Neural progenitor cell (in vitro differentiated cells): ENCODE measurements around the gene SRPK3. TPM values are rescaled to one million over a fixed set of nuclear protein-coding genes. Genes with fewer than 3 reads are reported as not detected.

Experiments used
- DNase-seq: peaks from one replicate; pipeline ENCODE4 v3.0.0-alpha.2; 2016; ENCODE audit warnings: low spot score
- H2AFZ ChIP-seq: fragments of 200-600 bp; sonication (generic); replicated peaks from 2 replicates; pipeline ENCODE4 v1.6.1; 2016; ENCODE audit warnings: antibody characterized with exemption
- H3F3A ChIP-seq: fragments of 200-600 bp; sonication (generic); 2 replicates; pipeline ENCODE4 v1.6.1; 2016; ENCODE audit warnings: antibody characterized with exemption, low read depth
- H3K27ac ChIP-seq: fragments of 200-600 bp; sonication (generic); 2 replicates; pipeline ENCODE4 v1.5.1; 2016; ENCODE audit warnings: mild to moderate bottlenecking
- H3K27me3 ChIP-seq: fragments of 200-600 bp; sonication (generic); 2 replicates; pipeline ENCODE4 v1.6.1; 2016; ENCODE audit warnings: mild to moderate bottlenecking, moderate library complexity
- H3K36me3 ChIP-seq: fragments of 200-600 bp; sonication (generic); 2 replicates; pipeline ENCODE4 v1.5.1; 2016
- H3K4me1 ChIP-seq: fragments of 200-600 bp; sonication (generic); 2 replicates; pipeline ENCODE4 v1.6.1; 2016; ENCODE audit warnings: mixed run types
- H3K4me2 ChIP-seq: fragments of 200-600 bp; sonication (generic); 2 replicates; pipeline ENCODE4 v1.6.1; 2016
- H3K4me3 ChIP-seq: fragments of 200-600 bp; sonication (generic); 2 replicates; pipeline ENCODE4 v1.5.1; 2016
- H3K79me2 ChIP-seq: fragments of 200-600 bp; sonication (generic); 2 replicates; pipeline ENCODE4 v1.6.1; 2016; ENCODE audit warnings: low read depth
- H3K9ac ChIP-seq: fragments of 200-600 bp; sonication (generic); 2 replicates; pipeline ENCODE4 v1.6.1; 2016
- H3K9me3 ChIP-seq: fragments of 200-600 bp; sonication (generic); 2 replicates; pipeline ENCODE4 v1.5.1; 2016; ENCODE audit warnings: low read depth
- H4K20me1 ChIP-seq: fragments of 200-600 bp; sonication (generic); 2 replicates; pipeline ENCODE4 v1.6.1; 2016; ENCODE audit warnings: low read depth
- H3K27ac Mint-ChIP-seq: 3 replicates; pipeline ENCODE4 v1.8.0; 2021; ENCODE audit warnings: mixed read lengths
- H3K27me3 Mint-ChIP-seq: 2 replicates; pipeline ENCODE4 v1.8.0; 2022; ENCODE audit warnings: low read depth, mild to moderate bottlenecking, inconsistent platforms, moderate library complexity, mixed read lengths; ENCODE audit not compliant: insufficient read depth
- H3K36me3 Mint-ChIP-seq: 3 replicates; pipeline ENCODE4 v1.8.0; 2021; ENCODE audit warnings: mixed read lengths
- H3K4me1 Mint-ChIP-seq: 3 replicates; pipeline ENCODE4 v1.8.0; 2021; ENCODE audit warnings: mixed read lengths
- H3K4me3 Mint-ChIP-seq: 3 replicates; pipeline ENCODE4 v1.8.0; 2021; ENCODE audit warnings: mild to moderate bottlenecking, moderate library complexity, mixed read lengths
- H3K9me3 Mint-ChIP-seq: 3 replicates; pipeline ENCODE4 v1.8.0; 2020; ENCODE audit warnings: mixed read lengths
- CTCF ChIP-seq: fragments of 200-600 bp; sonication (generic); IDR thresholded peaks from 2 replicates; pipeline ENCODE4 v1.5.1; 2017; ENCODE audit warnings: antibody characterized with exemption, mild to moderate bottlenecking
- EZH2 ChIP-seq: fragments of 200-600 bp; sonication (generic); IDR thresholded peaks from 2 replicates; pipeline ENCODE4 v1.6.1; 2017; ENCODE audit warnings: antibody characterized with exemption, mild to moderate bottlenecking, moderate library complexity
- EZH2phosphoT487 ChIP-seq: fragments of 200-600 bp; sonication (generic); IDR thresholded peaks from 2 replicates; pipeline ENCODE4 v1.6.1; 2017; ENCODE audit warnings: antibody characterized with exemption
- total RNA-seq: library from RNA; depleted of rRNA; stranded (reverse); fragments of >200 nt; gene quantifications from 2 replicates; pipeline ENCODE4 v1.2.3, GENCODE V29; 2015; ENCODE audit warnings: low replicate concordance

The SRPK3 gene
- total RNA-seq, 1 donor from 2014 or later: not detected

GRCh38 chrX:153831429-153832150 is 50.7 kb downstream of the SRPK3 start:
- Histone ChIP-seq H3K9me3 (no peaks in the 10 kb centered on the region), H3K27ac (no peak overlapping the region), H3K79me2 (no peaks in the 10 kb centered on the region), H2AFZ (no peak overlapping the region), H4K20me1 (peaks cover 8% of the 10 kb centered on the region), H3K27me3 (peaks cover 60% of the 10 kb centered on the region), H3K9ac (no peak overlapping the region), H3K36me3 (no peaks in the 10 kb centered on the region), H3K4me1 (no peaks in the 10 kb centered on the region), H3K4me2 (peak overlapping the region; percentile 72), H3F3A (peaks cover 16% of the 10 kb centered on the region), H3K4me3 (peak overlapping the region; percentile 31)
- no peak for TF ChIP-seq EZH2phosphoT487
- TF ChIP-seq CTCF: no peak
- no peak for TF ChIP-seq EZH2
- peak overlapping the region; percentile 78 for H3K4me3 Mint-ChIP-seq
- peaks cover 29% of the 10 kb centered on the region for H3K9me3 Mint-ChIP-seq
- H3K36me3 Mint-ChIP-seq: peaks cover 5% of the 10 kb centered on the region
- DNase-seq: no peak
- peaks cover 10% of the 10 kb centered on the region for H3K27me3 Mint-ChIP-seq
- H3K27ac Mint-ChIP-seq: no peak overlapping the region
- peaks cover 4% of the 10 kb centered on the region for H3K4me1 Mint-ChIP-seq

- Histone ChIP-seq H2AFZ (no peak overlapping the region), H4K20me1 (peaks cover 8% of the 10 kb centered on the region), H3K4me1 (no peaks in the 10 kb centered on the region), H3K27me3 (peaks cover 49% of the 10 kb centered on the region), H3K4me3 (no peak overlapping the region), H3K9me3 (no peaks in the 10 kb centered on the region), H3K4me2 (no peak overlapping the region), H3K9ac (no peak overlapping the region), H3K27ac (no peak overlapping the region), H3F3A (peaks cover 15% of the 10 kb centered on the region), H3K36me3 (no peaks in the 10 kb centered on the region), H3K79me2 (no peaks in the 10 kb centered on the region)
- Mint-ChIP-seq H3K36me3 (peaks cover under 1% of the 10 kb centered on the region), H3K27ac (no peak overlapping the region), H3K9me3 (peaks cover 28% of the 10 kb centered on the region), H3K4me1 (peaks cover under 1% of the 10 kb centered on the region), H3K4me3 (no peak overlapping the region), H3K27me3 (peaks cover 6% of the 10 kb centered on the region)
- peak; percentile 37 for DNase-seq
- TF ChIP-seq EZH2phosphoT487: no peak
- no peak for TF ChIP-seq CTCF
- TF ChIP-seq EZH2: no peak
Observed at GRCh38 chrX:153832728-153833127, 51.9 kb downstream of the SRPK3 start.

Other genes starting within 250 kb of the SRPK3 start
- 15.2 and 22.2 TPM in 2 replicates for gene CCNQ, start 181.9 kb upstream of the SRPK3 start, total RNA-seq
- 0.21 and 2.0 TPM in 2 replicates for gene DUSP9, start 133.8 kb upstream of the SRPK3 start, total RNA-seq
- gene PNCK, start 107.2 kb upstream of the SRPK3 start, total RNA-seq: 19.7 and 53.5 TPM in 2 replicates
- gene SLC6A8, start 93.1 kb upstream of the SRPK3 start, total RNA-seq: 94.1 and 191 TPM in 2 replicates
- gene BCAP31, start 56.7 kb upstream of the SRPK3 start, total RNA-seq: 52.5 and 68.7 TPM in 2 replicates
- 0.79 and 5.0 TPM in 2 replicates for gene ABCD1, start 56.2 kb upstream of the SRPK3 start, total RNA-seq
- gene PLXNB3, start 16.8 kb upstream of the SRPK3 start, total RNA-seq: 0.25 and 0.71 TPM in 2 replicates
- gene IDH3G, start 13.3 kb downstream of the SRPK3 start, total RNA-seq: 40.3 and 50.6 TPM in 2 replicates
- gene SSR4, start 13.6 kb downstream of the SRPK3 start, total RNA-seq: 58.4 and 112 TPM in 2 replicates
- 1.9 and 5.2 TPM in 2 replicates for gene PDZD4, start 49.5 kb downstream of the SRPK3 start, total RNA-seq
- 0.49 and 1.7 TPM in 2 replicates for gene L1CAM, start 105.1 kb downstream of the SRPK3 start, total RNA-seq
- gene AVPR2, start 123.6 kb downstream of the SRPK3 start, total RNA-seq: not detected in 2 replicates
- gene ARHGAP4, start 145.2 kb downstream of the SRPK3 start, total RNA-seq: 5.1 and 17.9 TPM in 2 replicates
- gene NAA10, start 154.0 kb downstream of the SRPK3 start, total RNA-seq: 55.5 and 113 TPM in 2 replicates
- gene RENBP, start 163.6 kb downstream of the SRPK3 start, total RNA-seq: 5.4 and 9.3 TPM in 2 replicates
- 20.7 and 57.7 TPM in 2 replicates for gene HCFC1, start 190.8 kb downstream of the SRPK3 start, total RNA-seq
- gene TMEM187, start 191.7 kb downstream of the SRPK3 start, total RNA-seq: 2.4 and 6.8 TPM in 2 replicates
- gene IRAK1, start 238.9 kb downstream of the SRPK3 start, total RNA-seq: 6.8 and 13.6 TPM in 2 replicates